K562 (cell line): ENCODE results near the gene PRELID3B. TPM values are rescaled to one million over a fixed set of nuclear protein-coding genes. Genes with fewer than 3 reads are reported as not detected.
A peak's percentile ranks its signal among the peaks of the same experiment; 100 is the strongest.

Experiments
- CAMTA2 ChIP-seq: fragments of 250-450 bp; sonication (Bioruptor Pico); conservative IDR thresholded peaks from 2 replicates; pipeline ENCODE4 v1.5.1; 2022
- DMBX1 ChIP-seq: fragments of 250-450 bp; sonication (Bioruptor Pico); IDR thresholded peaks from 2 replicates; pipeline ENCODE4 v1.8.0; 2022; ENCODE audit warnings: inconsistent platforms, mild to moderate bottlenecking, moderate library complexity, borderline replicate concordance
- FUS ChIP-seq: fragments of 200-400 bp; formaldehyde crosslinking; optimal IDR thresholded peaks from 2 replicates; pipeline ENCODE3; 2017; ENCODE audit warnings: low read depth, low read length
- MTA2 ChIP-seq: fragments of 450-650 bp; IDR thresholded peaks from 2 replicates; pipeline ENCODE4 v1.6.1; 2016; ENCODE audit warnings: low read depth
- NFE2 ChIP-seq: IDR thresholded peaks from 2 replicates; pipeline ENCODE4 v1.6.1; 2014; ENCODE audit warnings: antibody characterized with exemption, low read depth
- POLR2AphosphoS5 ChIP-seq: IDR thresholded peaks from 2 replicates; pipeline ENCODE4 v1.6.1; 2011; ENCODE audit warnings: mild to moderate bottlenecking, low read depth, low read length, moderate library complexity; ENCODE audit not compliant: control insufficient read depth, insufficient read depth
- RFX7 ChIP-seq: fragments of 250-450 bp; sonication (Bioruptor Pico); IDR thresholded peaks from 2 replicates; pipeline ENCODE4 v1.5.1; 2021; ENCODE audit warnings: mild to moderate bottlenecking
- SIN3B ChIP-seq: fragments of 450-650 bp; IDR thresholded peaks from 2 replicates; pipeline ENCODE4 v1.6.1; 2017; ENCODE audit warnings: low read depth, mild to moderate bottlenecking, moderate library complexity
- ZC3H4 ChIP-seq: sonication (generic); formaldehyde crosslinking; IDR thresholded peaks from 2 replicates; pipeline ENCODE4 v1.9.0; 2021; ENCODE audit warnings: missing genetic modification reagents, borderline replicate concordance
- ZNF146 ChIP-seq: IDR thresholded peaks from one replicate; pipeline ENCODE4 v1.6.1; 2018; ENCODE audit warnings: missing compliant biosample characterization; ENCODE audit not compliant: unreplicated experiment
- ZNF175 ChIP-seq: fragments of 200-800 bp; sonication (Bioruptor generic); IDR thresholded peaks from 2 replicates; pipeline ENCODE4 v1.6.1; 2016; ENCODE audit warnings: low read depth, mild to moderate bottlenecking, missing genetic modification characterization, missing compliant biosample characterization
- ZNF212 ChIP-seq: fragments of 450-650 bp; formaldehyde crosslinking; IDR thresholded peaks from 2 replicates; pipeline ENCODE4 v1.4.0; 2020; ENCODE audit warnings: mild to moderate bottlenecking
- ZNF274 ChIP-seq: IDR thresholded peaks from 2 replicates; pipeline ENCODE4 v1.6.1; 2011; ENCODE audit warnings: low read depth, mild to moderate bottlenecking, low read length, moderate library complexity, borderline replicate concordance
- ZNF780A ChIP-seq: fragments of 250-450 bp; sonication (Bioruptor Pico); IDR thresholded peaks from 2 replicates; pipeline ENCODE4 v1.5.0; 2021; ENCODE audit warnings: mild to moderate bottlenecking
- ZNF785 ChIP-seq: fragments of 250-450 bp; sonication (Bioruptor Pico); IDR thresholded peaks from 2 replicates; pipeline ENCODE4 v1.4.0; 2020; ENCODE audit warnings: mild to moderate bottlenecking
- polyA plus RNA-seq, 8 experiments: library from polyadenylated mRNA; depleted of rRNA in 4 of 8; stranded (reverse) in 5 of 8; unstranded in 3 of 8; fragments of >200 nt; fragmentation: Nextera tagmentation in 2 of 8; fragmentation: Illumina TruSeq in 1 of 8; extraction: Ambion mirVana in 2 of 8; extraction: Trizol in 1 of 8; gene quantifications; 2 replicates each; pipeline versions ENCODE4 v1.2.1 to v1.2.3, GENCODE V29; 2011 to 2014; ENCODE audit warnings: inconsistent platforms in 1 of 8, missing spikeins in 1 of 8
- total RNA-seq, 7 experiments: library from RNA; depleted of rRNA in 6 of 7; stranded (reverse); fragments of >200 nt in 6 of 7; fragmentation: Illumina TruSeq in 2 of 7; extraction: Trizol in 2 of 7; gene quantifications; 2 replicates each; pipeline versions ENCODE4 v1.2.1 to v1.2.3, GENCODE V29; 2011 to 2021; ENCODE audit warnings: low replicate concordance in 1 of 7
- TF ChIP-seq, protein P1 (sequence below): sonication (generic); formaldehyde crosslinking; IDR thresholded peaks from 2 replicates; pipeline ENCODE4 v1.8.1; 2023; ENCODE audit warnings: missing genetic modification reagents, mild to moderate bottlenecking, borderline replicate concordance
- TF ChIP-seq, protein P2 (sequence below): fragments of 250-450 bp; sonication (Bioruptor Pico); IDR thresholded peaks from 2 replicates; pipeline ENCODE4 v1.8.0; 2021; ENCODE audit warnings: borderline replicate concordance, mild to moderate bottlenecking, moderate library complexity; ENCODE audit not compliant: poor library complexity, severe bottlenecking
- TF ChIP-seq, protein P3 (sequence below): sonication (generic); formaldehyde crosslinking; IDR thresholded peaks from 2 replicates; pipeline ENCODE4 v1.8.0; 2023; ENCODE audit warnings: missing genetic modification reagents, mild to moderate bottlenecking, borderline replicate concordance

PRELID3B gene
- total and polyA plus RNA-seq, 9 of the 15 experiments (the other 6 are each of a cell fraction or from before 2014, with no cell fraction given), result 77.0 to 186 (median 101) TPM

- TF ChIP-seq, protein P1, sequence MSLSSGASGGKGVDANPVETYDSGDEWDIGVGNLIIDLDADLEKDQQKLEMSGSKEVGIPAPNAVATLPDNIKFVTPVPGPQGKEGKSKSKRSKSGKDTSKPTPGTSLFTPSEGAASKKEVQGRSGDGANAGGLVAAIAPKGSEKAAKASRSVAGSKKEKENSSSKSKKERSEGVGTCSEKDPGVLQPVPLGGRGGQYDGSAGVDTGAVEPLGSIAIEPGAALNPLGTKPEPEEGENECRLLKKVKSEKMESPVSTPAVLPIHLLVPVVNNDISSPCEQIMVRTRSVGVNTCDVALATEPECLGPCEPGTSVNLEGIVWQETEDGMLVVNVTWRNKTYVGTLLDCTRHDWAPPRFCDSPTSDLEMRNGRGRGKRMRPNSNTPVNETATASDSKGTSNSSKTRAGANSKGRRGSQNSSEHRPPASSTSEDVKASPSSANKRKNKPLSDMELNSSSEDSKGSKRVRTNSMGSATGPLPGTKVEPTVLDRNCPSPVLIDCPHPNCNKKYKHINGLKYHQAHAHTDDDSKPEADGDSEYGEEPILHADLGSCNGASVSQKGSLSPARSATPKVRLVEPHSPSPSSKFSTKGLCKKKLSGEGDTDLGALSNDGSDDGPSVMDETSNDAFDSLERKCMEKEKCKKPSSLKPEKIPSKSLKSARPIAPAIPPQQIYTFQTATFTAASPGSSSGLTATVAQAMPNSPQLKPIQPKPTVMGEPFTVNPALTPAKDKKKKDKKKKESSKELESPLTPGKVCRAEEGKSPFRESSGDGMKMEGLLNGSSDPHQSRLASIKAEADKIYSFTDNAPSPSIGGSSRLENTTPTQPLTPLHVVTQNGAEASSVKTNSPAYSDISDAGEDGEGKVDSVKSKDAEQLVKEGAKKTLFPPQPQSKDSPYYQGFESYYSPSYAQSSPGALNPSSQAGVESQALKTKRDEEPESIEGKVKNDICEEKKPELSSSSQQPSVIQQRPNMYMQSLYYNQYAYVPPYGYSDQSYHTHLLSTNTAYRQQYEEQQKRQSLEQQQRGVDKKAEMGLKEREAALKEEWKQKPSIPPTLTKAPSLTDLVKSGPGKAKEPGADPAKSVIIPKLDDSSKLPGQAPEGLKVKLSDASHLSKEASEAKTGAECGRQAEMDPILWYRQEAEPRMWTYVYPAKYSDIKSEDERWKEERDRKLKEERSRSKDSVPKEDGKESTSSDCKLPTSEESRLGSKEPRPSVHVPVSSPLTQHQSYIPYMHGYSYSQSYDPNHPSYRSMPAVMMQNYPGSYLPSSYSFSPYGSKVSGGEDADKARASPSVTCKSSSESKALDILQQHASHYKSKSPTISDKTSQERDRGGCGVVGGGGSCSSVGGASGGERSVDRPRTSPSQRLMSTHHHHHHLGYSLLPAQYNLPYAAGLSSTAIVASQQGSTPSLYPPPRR, result no peak
- TF ChIP-seq POLR2AphosphoS5 (no peak), NFE2 (no peak), ZNF780A (CRISPR knock-in tag) (no peak), CAMTA2 (0 out of 2 replicates have a peak, but pooled peaks have one; percentile 31), ZNF785 (CRISPR knock-in tag) (no peak), ZNF146 (CRISPR knock-in tag) (peak; percentile 22), ZC3H4 (CRISPR knock-in tag) (no peak), RFX7 (CRISPR knock-in tag) (no peak), SIN3B (peak; percentile 49; the same call in 1 of the 2 replicates), ZNF274 (no peak), ZNF212 (no peak), MTA2 (no peak), ZNF175 (no peak), DMBX1 (CRISPR knock-in tag) (0 out of 2 replicates have a peak, but pooled peaks have one; percentile 38), FUS (no peak)
- TF ChIP-seq, protein P2, sequence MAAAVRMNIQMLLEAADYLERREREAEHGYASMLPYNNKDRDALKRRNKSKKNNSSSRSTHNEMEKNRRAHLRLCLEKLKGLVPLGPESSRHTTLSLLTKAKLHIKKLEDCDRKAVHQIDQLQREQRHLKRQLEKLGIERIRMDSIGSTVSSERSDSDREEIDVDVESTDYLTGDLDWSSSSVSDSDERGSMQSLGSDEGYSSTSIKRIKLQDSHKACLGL (CRISPR knock-in tag), result no peak
- TF ChIP-seq, protein P3, sequence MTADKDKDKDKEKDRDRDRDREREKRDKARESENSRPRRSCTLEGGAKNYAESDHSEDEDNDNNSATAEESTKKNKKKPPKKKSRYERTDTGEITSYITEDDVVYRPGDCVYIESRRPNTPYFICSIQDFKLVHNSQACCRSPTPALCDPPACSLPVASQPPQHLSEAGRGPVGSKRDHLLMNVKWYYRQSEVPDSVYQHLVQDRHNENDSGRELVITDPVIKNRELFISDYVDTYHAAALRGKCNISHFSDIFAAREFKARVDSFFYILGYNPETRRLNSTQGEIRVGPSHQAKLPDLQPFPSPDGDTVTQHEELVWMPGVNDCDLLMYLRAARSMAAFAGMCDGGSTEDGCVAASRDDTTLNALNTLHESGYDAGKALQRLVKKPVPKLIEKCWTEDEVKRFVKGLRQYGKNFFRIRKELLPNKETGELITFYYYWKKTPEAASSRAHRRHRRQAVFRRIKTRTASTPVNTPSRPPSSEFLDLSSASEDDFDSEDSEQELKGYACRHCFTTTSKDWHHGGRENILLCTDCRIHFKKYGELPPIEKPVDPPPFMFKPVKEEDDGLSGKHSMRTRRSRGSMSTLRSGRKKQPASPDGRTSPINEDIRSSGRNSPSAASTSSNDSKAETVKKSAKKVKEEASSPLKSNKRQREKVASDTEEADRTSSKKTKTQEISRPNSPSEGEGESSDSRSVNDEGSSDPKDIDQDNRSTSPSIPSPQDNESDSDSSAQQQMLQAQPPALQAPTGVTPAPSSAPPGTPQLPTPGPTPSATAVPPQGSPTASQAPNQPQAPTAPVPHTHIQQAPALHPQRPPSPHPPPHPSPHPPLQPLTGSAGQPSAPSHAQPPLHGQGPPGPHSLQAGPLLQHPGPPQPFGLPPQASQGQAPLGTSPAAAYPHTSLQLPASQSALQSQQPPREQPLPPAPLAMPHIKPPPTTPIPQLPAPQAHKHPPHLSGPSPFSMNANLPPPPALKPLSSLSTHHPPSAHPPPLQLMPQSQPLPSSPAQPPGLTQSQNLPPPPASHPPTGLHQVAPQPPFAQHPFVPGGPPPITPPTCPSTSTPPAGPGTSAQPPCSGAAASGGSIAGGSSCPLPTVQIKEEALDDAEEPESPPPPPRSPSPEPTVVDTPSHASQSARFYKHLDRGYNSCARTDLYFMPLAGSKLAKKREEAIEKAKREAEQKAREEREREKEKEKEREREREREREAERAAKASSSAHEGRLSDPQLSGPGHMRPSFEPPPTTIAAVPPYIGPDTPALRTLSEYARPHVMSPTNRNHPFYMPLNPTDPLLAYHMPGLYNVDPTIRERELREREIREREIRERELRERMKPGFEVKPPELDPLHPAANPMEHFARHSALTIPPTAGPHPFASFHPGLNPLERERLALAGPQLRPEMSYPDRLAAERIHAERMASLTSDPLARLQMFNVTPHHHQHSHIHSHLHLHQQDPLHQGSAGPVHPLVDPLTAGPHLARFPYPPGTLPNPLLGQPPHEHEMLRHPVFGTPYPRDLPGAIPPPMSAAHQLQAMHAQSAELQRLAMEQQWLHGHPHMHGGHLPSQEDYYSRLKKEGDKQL (CRISPR knock-in tag), result no peak
Measured at GRCh38 chr20:59042151-59042795, at the start of gene PRELID3B (continued).
